Keratinocyte (primary cell): Measurements from ENCODE around the gene LPO. TPM values are rescaled to one million over a fixed set of nuclear protein-coding genes. Genes with fewer than 3 reads are reported as not detected.

Source experiments
- DNase-seq: peaks from one replicate; pipeline ENCODE4 v3.0.0-alpha.2; 2011; ENCODE audit warnings: low read depth, missing footprints, low spot score
- FAIRE-seq: peaks from 2 replicates; lab custom pipeline; 2011; peaks lifted over from hg19 to GRCh38; lab: Jason Lieb, UNC
- H2AFZ ChIP-seq: 2 replicates; pipeline ENCODE4 v1.6.0; 2012; ENCODE audit warnings: low read length, control low read depth, inconsistent platforms; ENCODE audit not compliant: control insufficient read depth
- H3K27ac ChIP-seq: 2 replicates; pipeline ENCODE4 v1.5.1; 2011; ENCODE audit warnings: low read length; ENCODE audit not compliant: control insufficient read depth, insufficient read depth
- H3K27me3 ChIP-seq: 3 replicates; pipeline ENCODE4 v1.6.0; 2011; ENCODE audit warnings: low read length; ENCODE audit not compliant: control insufficient read depth, insufficient read depth; ENCODE audit errors: extremely low read depth
- H3K36me3 ChIP-seq, 2 experiments: 2 replicates in 1 of 2; 3 replicates in 1 of 2; pipeline ENCODE4 v1.5.1; 2011; ENCODE audit warnings: low read length in 2 of 2, mild to moderate bottlenecking in 1 of 2; ENCODE audit not compliant: control insufficient read depth in 2 of 2, insufficient read depth in 2 of 2; ENCODE audit errors: extremely low read depth in 1 of 2
- H3K4me1 ChIP-seq: 3 replicates; pipeline ENCODE4 v1.5.1; 2011; ENCODE audit warnings: low read length; ENCODE audit not compliant: control insufficient read depth, insufficient read depth; ENCODE audit errors: extremely low read depth
- H3K4me2 ChIP-seq: 3 replicates; pipeline ENCODE4 v1.6.0; 2011; ENCODE audit warnings: low read depth, low read length; ENCODE audit not compliant: control insufficient read depth, insufficient read depth; ENCODE audit errors: extremely low read depth
- H3K4me3 ChIP-seq, 3 experiments: fragments of 200-600 bp in 1 of 3; sonication (generic) in 1 of 3; 2 replicates in 2 of 3; 3 replicates in 1 of 3; pipeline ENCODE4 v1.5.1; 2011 to 2016; ENCODE audit warnings: low read length in 3 of 3, mild to moderate bottlenecking in 3 of 3, control low read depth in 2 of 3, inconsistent platforms in 1 of 3, low read depth in 1 of 3, mixed read lengths in 1 of 3, mixed run types in 1 of 3, moderate library complexity in 1 of 3; ENCODE audit not compliant: control insufficient read depth in 2 of 3, insufficient read depth in 2 of 3; ENCODE audit errors: extremely low read depth in 1 of 3
- H3K79me2 ChIP-seq: 2 replicates; pipeline ENCODE4 v1.6.0; 2012; ENCODE audit warnings: low read length; ENCODE audit not compliant: control insufficient read depth, insufficient read depth
- H3K9ac ChIP-seq: 3 replicates; pipeline ENCODE4 v1.6.0; 2011; ENCODE audit warnings: low read length; ENCODE audit not compliant: control insufficient read depth, insufficient read depth; ENCODE audit errors: extremely low read depth
- H3K9me1 ChIP-seq: 3 replicates; pipeline ENCODE4 v1.6.0; 2011; ENCODE audit warnings: low read length; ENCODE audit not compliant: control insufficient read depth, insufficient read depth; ENCODE audit errors: extremely low read depth
- H3K9me3 ChIP-seq: 2 replicates; pipeline ENCODE4 v1.5.1; 2012; ENCODE audit warnings: low read depth, low read length; ENCODE audit not compliant: control insufficient read depth
- H4K20me1 ChIP-seq: 3 replicates; pipeline ENCODE4 v1.6.0; 2011; ENCODE audit warnings: low read length; ENCODE audit not compliant: control insufficient read depth, insufficient read depth; ENCODE audit errors: extremely low read depth
- EZH2 ChIP-seq: IDR thresholded peaks from one replicate; pipeline ENCODE4 v1.6.1; 2012; ENCODE audit warnings: inconsistent platforms, mild to moderate bottlenecking, low read length, moderate library complexity
- dilution Hi-C: fragments of 300-500 bp; cut with MboI; formaldehyde crosslinking; loops from one replicate; pipeline ENCODE4 v1.7.0; 2020; ENCODE audit warnings: low sequenced_read_pairs; ENCODE audit not compliant: extremely low pct_ligation_motif_present
- polyA plus RNA-seq, 5 experiments: library from polyadenylated mRNA; depleted of rRNA in 3 of 5; stranded (reverse) in 3 of 5; stranded (forward) in 1 of 5; unstranded in 1 of 5; fragments of >200 nt; gene quantifications; 1 replicate in 1 of 5; 2 replicates in 3 of 5; 3 replicates in 1 of 5; pipeline versions ENCODE4 v1.2.1 to v1.2.3, GENCODE V29; 2011 to 2012; ENCODE audit warnings: missing spikeins in 2 of 5, low read depth in 1 of 5, low replicate concordance in 1 of 5
- TF ChIP-seq, protein P1 (sequence below), 3 experiments: IDR thresholded peaks in 1 of 3; conservative IDR thresholded peaks in 1 of 3; optimal IDR thresholded peaks in 1 of 3; 2 replicates in 2 of 3; 3 replicates in 1 of 3; pipeline versions ENCODE3 to v1.5.1; 2011; ENCODE audit warnings: low read length in 3 of 3, mild to moderate bottlenecking in 3 of 3, moderate library complexity in 2 of 3, control low read depth in 1 of 3, inconsistent platforms in 1 of 3; ENCODE audit not compliant: insufficient read depth in 2 of 3; ENCODE audit errors: extremely low read depth in 1 of 3

The LPO gene
- polyA plus RNA-seq, 1 donor (not counting 4 experiments of a cell fraction or from before 2014, with no cell fraction given) = not detected

DNA sequence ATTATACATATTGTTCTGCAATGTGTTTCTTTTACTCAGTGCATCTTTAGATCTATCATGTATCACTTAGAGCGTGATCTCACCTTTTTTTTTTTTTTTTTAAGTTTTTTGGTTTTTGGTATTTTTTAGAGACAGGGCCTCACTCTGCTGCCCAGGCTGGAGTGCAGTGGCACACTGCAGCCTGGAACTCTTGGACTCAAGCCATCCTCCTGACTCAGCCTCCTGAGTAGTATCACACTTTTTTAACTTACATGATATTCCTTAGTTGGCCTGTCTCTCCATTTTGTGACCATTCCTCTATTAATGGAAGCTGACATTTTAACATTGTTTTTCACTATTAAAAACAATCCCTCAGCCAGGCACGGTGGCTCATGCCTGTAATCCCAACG is 47.0 kb downstream of the LPO start:
- DNase-seq = no peak
- H3K4me2 ChIP-seq = no peak overlapping the region
- H3K27ac ChIP-seq = no peak overlapping the region
- FAIRE-seq = no peak
- no peaks in the 10 kb centered on the region for H3K4me1 ChIP-seq
- no peaks in the 10 kb centered on the region for H4K20me1 ChIP-seq
- no peaks in the 10 kb centered on the region for H3K9me1 ChIP-seq
- peaks cover 10% of the 10 kb centered on the region for H3K27me3 ChIP-seq
- H2AFZ ChIP-seq = no peak overlapping the region
- TF ChIP-seq EZH2 = no peak
- TF ChIP-seq, protein P1, sequence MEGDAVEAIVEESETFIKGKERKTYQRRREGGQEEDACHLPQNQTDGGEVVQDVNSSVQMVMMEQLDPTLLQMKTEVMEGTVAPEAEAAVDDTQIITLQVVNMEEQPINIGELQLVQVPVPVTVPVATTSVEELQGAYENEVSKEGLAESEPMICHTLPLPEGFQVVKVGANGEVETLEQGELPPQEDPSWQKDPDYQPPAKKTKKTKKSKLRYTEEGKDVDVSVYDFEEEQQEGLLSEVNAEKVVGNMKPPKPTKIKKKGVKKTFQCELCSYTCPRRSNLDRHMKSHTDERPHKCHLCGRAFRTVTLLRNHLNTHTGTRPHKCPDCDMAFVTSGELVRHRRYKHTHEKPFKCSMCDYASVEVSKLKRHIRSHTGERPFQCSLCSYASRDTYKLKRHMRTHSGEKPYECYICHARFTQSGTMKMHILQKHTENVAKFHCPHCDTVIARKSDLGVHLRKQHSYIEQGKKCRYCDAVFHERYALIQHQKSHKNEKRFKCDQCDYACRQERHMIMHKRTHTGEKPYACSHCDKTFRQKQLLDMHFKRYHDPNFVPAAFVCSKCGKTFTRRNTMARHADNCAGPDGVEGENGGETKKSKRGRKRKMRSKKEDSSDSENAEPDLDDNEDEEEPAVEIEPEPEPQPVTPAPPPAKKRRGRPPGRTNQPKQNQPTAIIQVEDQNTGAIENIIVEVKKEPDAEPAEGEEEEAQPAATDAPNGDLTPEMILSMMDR (optimal IDR thresholded peaks at IDR 0.05 in 1 of 3, IDR thresholded peaks at IDR 0.05 in 1 of 3, conservative IDR thresholded peaks at IDR 0.05 in 1 of 3; ENCODE audit: extremely low read depth in 1 of 3, insufficient read depth in 2 of 3, low read length in 3 of 3) = no peak
- no peaks in the 10 kb centered on the region for H3K79me2 ChIP-seq
- H3K9ac ChIP-seq = no peak overlapping the region
- dilution Hi-C loops = loop anchor here (25.0 kb wide), 1 partner anchor 152 kb away; no protein-coding TSS in a partner anchor
- H3K36me3 ChIP-seq = no peaks in the 10 kb centered on the region
- no peak overlapping the region for H3K4me3 ChIP-seq
- H3K9me3 ChIP-seq = no peaks in the 10 kb centered on the region

DNA sequence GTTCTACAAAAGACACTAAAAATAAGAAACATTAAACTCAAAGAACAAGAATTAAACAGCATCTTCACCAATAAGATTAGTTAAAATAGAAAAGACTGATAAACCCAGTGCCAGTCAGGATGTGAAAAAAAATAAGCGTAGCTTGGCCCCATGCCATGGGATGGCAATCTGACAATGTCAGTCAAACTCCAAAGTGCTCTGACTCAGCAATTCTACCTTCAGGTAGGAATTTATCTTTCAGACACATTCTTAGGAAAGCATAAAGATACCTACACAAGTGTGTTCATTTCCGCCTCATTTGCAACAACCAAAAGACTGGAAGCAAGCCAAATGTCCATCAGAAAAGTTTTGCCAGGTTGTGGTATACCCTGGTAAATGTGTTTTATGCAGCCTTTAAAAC is 51.5 kb downstream of the LPO start:
- Histone ChIP-seq H2AFZ (no peak overlapping the region), H3K4me3 (no peak overlapping the region), H3K36me3 (no peaks in the 10 kb centered on the region), H3K27me3 (peaks cover 3% of the 10 kb centered on the region), H3K79me2 (no peaks in the 10 kb centered on the region), H3K4me1 (no peaks in the 10 kb centered on the region), H3K9me1 (no peaks in the 10 kb centered on the region), H3K9ac (no peak overlapping the region), H3K27ac (no peak overlapping the region), H4K20me1 (no peaks in the 10 kb centered on the region), H3K4me2 (no peak overlapping the region), H3K9me3 (no peaks in the 10 kb centered on the region)
- FAIRE-seq = no peak
- DNase-seq = no peak
- dilution Hi-C loops = loop anchor here (25.0 kb wide), 1 partner anchor 147 kb away; no protein-coding TSS in a partner anchor
- TF ChIP-seq EZH2 = no peak
- TF ChIP-seq, protein P1 (optimal IDR thresholded peaks at IDR 0.05 in 1 of 3, IDR thresholded peaks at IDR 0.05 in 1 of 3, conservative IDR thresholded peaks at IDR 0.05 in 1 of 3; ENCODE audit: extremely low read depth in 1 of 3, insufficient read depth in 2 of 3, low read length in 3 of 3) = no peak
